ENCODE data around the gene IGFL2. TPM values are rescaled to one million over a fixed set of nuclear protein-coding genes. Genes with fewer than 3 reads are reported as not detected.
"Not testable (repeated sequence)": the region's sequence is repeated elsewhere in the genome, so short reads cannot be mapped to it uniquely, and the experiment has no call there.

Gene IGFL2
- polyA plus RNA-seq, 1 donor from 2014 or later, result not detected

DNA sequence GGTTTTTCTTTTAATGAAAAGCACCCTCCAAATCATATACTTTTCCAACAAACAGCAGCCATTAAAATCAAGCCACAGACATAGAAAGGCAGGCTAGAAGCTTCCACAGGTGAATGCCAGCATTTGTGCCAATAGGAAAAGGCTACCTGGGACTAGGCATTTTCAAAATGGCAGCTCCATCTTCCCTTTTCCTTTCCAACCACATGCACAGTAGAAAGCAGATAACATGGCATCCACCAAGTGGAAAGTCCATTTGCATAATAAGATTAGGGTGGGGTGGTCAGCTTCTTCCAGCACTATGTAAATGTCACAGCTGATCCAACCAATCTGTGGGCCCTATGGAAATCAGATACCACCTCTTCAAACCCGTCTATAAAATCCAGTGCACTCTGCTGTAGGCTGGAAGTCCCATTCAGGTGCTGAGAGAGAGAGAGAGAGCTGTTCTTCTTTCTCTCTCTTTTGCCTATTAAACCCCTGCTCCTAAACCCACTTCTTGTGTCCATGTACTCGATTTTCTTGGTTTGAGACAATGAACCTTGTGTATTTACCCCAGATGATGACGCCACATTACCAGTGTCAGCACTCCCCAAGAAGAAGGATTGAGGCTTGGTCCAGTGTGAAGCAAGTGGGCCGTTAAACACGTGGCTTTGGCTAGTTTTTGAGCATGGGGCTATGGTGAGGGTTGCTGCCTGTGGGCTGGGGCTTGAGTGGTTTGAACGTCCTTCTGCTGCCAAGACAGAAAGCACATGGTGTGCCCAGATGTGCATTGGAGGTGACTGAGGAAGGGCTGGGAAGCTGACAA is 57.3 kb downstream of the IGFL2 start:
- Mint-ChIP-seq H3K27ac (peak overlapping the region in 1 of 3 donors; percentile 14), H3K4me3 (no peak overlapping the region), H3K27me3 (peaks cover 14% of the 10 kb centered on the region)

DNA sequence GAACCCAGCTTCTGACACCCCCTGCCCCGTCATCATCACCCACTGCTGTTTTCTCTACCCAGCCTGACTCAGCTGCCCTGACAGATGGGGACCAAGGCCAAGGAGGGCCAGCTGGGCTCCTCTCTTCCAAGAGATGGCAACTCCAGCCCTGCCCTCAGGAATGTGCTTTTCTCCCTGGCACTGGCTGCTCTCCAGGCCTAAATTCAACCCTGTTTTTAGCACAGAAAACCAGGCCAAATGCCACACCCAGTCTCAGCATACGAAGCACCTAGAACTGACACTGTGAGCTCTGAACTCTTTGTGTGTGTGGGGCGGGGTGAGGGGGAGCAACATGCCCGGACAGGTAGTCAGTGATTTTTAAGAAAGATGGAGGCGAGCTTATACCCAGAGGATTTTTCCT is 58.1 kb downstream of the IGFL2 start:
- Mint-ChIP-seq H3K4me3 (no peak overlapping the region), H3K9me3 (peaks cover 0 to 2% (median 0%) of the 10 kb centered on the region in 3 donors), H3K27me3 (peaks cover 14% of the 10 kb centered on the region), H3K4me1 (no peaks in the 10 kb centered on the region), H3K27ac (no peak overlapping the region), H3K36me3 (no peaks in the 10 kb centered on the region)

More for the DNA sequence above, 57.3 kb downstream of the IGFL2 start:
- Mint-ChIP-seq H3K9me3 (peaks cover 0 to 2% (median 0%) of the 10 kb centered on the region in 3 donors), H3K36me3 (no peaks in the 10 kb centered on the region), H3K4me1 (no peaks in the 10 kb centered on the region)

DNA sequence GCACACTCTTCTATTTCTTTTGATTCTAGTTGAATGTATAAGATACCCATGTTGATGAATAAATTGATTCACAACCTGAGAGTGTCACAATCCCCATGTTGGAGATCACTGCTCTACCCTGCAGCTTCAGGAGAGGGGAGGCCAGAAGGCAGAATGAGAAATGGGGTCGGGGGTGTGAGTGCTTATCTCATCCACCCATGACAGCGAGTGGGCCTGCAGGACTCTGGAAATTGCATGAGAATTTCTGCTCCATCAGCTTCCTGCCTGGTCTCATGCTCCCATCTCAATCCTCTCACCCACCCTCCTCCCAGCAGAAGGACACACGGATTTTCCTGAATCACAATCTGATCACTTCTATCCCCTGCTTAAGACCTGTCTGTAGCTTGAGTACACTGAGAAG is 58.6 kb downstream of the IGFL2 start:
- Mint-ChIP-seq H3K36me3 (no peaks in the 10 kb centered on the region), H3K27me3 (peaks cover 12% of the 10 kb centered on the region), H3K27ac (no peak overlapping the region), H3K9me3 (peaks cover 0 to 2% (median 0%) of the 10 kb centered on the region in 3 donors), H3K4me3 (no peak overlapping the region), H3K4me1 (no peaks in the 10 kb centered on the region)

DNA sequence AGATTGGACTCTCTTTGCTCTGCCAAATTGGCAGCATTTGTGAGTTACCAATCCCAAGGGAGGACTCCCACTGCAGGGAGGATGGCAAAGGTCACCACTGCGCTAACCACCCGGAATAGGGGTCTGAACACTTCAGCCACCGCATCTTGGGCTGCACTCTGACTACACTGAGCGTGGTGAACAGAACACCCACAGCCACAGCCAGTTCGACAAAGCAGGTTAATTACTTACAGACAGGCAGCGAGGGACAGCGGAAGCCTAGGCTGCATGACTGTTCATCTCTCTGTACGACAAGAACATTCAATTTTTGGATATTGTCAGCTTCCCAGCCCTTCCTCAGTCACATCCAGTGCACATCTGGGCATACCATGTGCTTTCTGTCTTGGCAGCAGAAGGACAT is 59.8 kb downstream of the IGFL2 start:
- not testable (repeated sequence) for H3K4me3 Mint-ChIP-seq, H3K36me3 Mint-ChIP-seq, H3K9me3 Mint-ChIP-seq, H3K4me1 Mint-ChIP-seq, H3K27ac Mint-ChIP-seq
- peaks cover 20% of the 10 kb centered on the region for H3K27me3 Mint-ChIP-seq

DNA sequence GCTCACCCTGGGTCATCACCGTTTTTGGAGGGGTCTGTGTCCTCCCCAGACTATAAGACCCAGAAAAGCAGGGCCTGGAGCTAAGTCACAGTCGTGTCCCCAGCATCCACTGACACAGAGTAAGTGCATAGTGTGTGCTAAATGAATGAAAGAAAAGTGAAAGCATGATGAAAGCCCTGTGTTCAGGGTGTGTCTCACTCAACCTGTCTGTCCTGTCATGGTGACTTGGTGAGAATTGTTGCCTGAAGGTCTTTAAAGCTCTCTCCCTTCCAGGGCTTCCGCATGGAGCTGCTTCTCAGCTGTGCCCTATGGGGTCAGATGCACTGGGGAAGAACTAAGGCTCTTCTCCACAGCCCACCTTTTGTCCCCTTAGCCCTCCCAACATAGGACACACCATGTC is 61.0 kb downstream of the IGFL2 start:
- Mint-ChIP-seq H3K9me3 (peaks cover 0 to 2% (median 0%) of the 10 kb centered on the region in 3 donors), H3K4me3 (no peak overlapping the region), H3K27ac (no peak overlapping the region), H3K4me1 (no peaks in the 10 kb centered on the region), H3K27me3 (peaks cover 25% of the 10 kb centered on the region), H3K36me3 (no peaks in the 10 kb centered on the region)

DNA sequence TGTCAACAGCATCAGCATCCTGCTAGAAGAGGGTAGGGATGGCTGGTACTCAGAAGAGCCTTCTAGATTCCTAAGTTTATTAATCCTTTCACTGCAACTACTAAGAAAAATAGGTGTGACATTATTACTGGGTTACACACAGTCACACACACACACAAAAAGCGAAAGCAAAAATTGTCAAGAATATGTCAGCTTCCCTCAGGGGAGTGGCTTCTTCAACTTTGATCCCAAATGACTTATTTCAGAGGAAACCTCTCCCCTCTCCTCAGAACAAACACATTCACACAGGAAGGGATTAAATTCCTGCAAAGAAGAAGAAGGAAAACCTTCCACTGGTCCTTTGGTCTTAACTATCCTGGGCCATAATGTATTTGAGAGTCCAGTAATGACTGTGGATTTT is 61.4 kb downstream of the IGFL2 start:
- Mint-ChIP-seq H3K4me3 (no peak overlapping the region), H3K36me3 (no peaks in the 10 kb centered on the region), H3K27me3 (peaks cover 26% of the 10 kb centered on the region), H3K9me3 (peaks cover 0 to 2% (median 0%) of the 10 kb centered on the region in 3 donors), H3K4me1 (no peaks in the 10 kb centered on the region), H3K27ac (no peak overlapping the region)

DNA sequence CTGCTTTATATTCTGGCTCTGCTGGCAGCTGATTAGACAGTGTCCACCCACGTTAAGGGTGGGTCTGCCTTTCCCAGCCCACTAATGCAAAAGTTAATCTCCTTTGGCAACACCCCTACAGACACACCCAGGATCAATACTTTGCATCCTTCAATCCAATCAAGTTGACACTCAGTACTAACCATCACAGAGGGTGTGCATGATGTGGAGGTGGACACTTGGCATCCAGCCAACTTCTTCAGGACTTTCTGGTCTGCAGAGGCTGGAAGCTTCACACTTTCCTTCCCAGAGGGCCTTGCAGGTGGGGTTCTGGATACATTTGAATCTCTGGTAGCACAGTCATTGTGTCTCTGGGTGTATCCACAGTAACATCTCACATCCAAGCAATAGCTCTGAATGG is 62.6 kb downstream of the IGFL2 start:
- no peak overlapping the region for H3K4me3 Mint-ChIP-seq

More for the DNA sequence above, 62.6 kb downstream of the IGFL2 start:
- H3K9me3 Mint-ChIP-seq, result peaks cover 0 to 2% (median 0%) of the 10 kb centered on the region in 3 donors
- no peaks in the 10 kb centered on the region for H3K4me1 Mint-ChIP-seq
- no peaks in the 10 kb centered on the region for H3K36me3 Mint-ChIP-seq
- H3K27ac Mint-ChIP-seq, result no peak overlapping the region
- peaks cover 26% of the 10 kb centered on the region for H3K27me3 Mint-ChIP-seq

Other genes starting within 250 kb of the IGFL2 start
- 0.70 TPM for gene MYPOP, start 245.6 kb upstream of the IGFL2 start, polyA plus RNA-seq
- not detected for gene NANOS2, start 233.5 kb upstream of the IGFL2 start, polyA plus RNA-seq
- gene NOVA2, start 174.4 kb upstream of the IGFL2 start, polyA plus RNA-seq, result not detected
- 8.7 TPM for gene CCDC61, start 152.8 kb upstream of the IGFL2 start, polyA plus RNA-seq
- gene PGLYRP1, start 125.2 kb upstream of the IGFL2 start, polyA plus RNA-seq, result not detected
- not detected for gene IGFL4, start 107.2 kb upstream of the IGFL2 start, polyA plus RNA-seq
- not detected for gene IGFL3, start 23.6 kb upstream of the IGFL2 start, polyA plus RNA-seq
- not detected for gene IGFL1, start 81.5 kb downstream of the IGFL2 start, polyA plus RNA-seq
- not detected for gene HIF3A, start 148.8 kb downstream of the IGFL2 start, polyA plus RNA-seq
- 32.9 TPM for gene PPP5C, start 198.8 kb downstream of the IGFL2 start, polyA plus RNA-seq

Data from IgD-negative memory B cell (primary cell).